ENCODE results near the gene WDR5.

The WDR5 gene

GRCh38 chr9:134182554-134183085 is 46.7 kb downstream of the WDR5 start:
- peak; percentile 19 for DNase-seq (ENCODE audit: low read depth)

GRCh38 chr9:134185536-134186011 is 49.7 kb downstream of the WDR5 start:
- no peak for DNase-seq (ENCODE audit: low read depth)
- TF ChIP-seq CTCF (IDR thresholded peaks at IDR 0.05; ENCODE audit: insufficient read depth, low read depth, low read length, missing control alignments) = no peak
- no peak overlapping the region for H3K4me3 ChIP-seq (ENCODE audit: low read length)

More at GRCh38 chr9:134182554-134183085, 46.7 kb downstream of the WDR5 start:
- H3K4me3 ChIP-seq (ENCODE audit: low read length) = no peak overlapping the region
- TF ChIP-seq CTCF (IDR thresholded peaks at IDR 0.05; ENCODE audit: insufficient read depth, low read depth, low read length, missing control alignments) = no peak

GRCh38 chr9:134186471-134187109 is 50.7 kb downstream of the WDR5 start:
- no peak overlapping the region for H3K4me3 ChIP-seq (ENCODE audit: low read length)
- TF ChIP-seq CTCF (IDR thresholded peaks at IDR 0.05; ENCODE audit: insufficient read depth, low read depth, low read length, missing control alignments) = no peak
- DNase-seq (ENCODE audit: low read depth) = no peak

- TF ChIP-seq CTCF (IDR thresholded peaks at IDR 0.05; ENCODE audit: insufficient read depth, low read depth, low read length, missing control alignments) = no peak
- H3K4me3 ChIP-seq (ENCODE audit: low read length) = no peak overlapping the region
- DNase-seq (ENCODE audit: low read depth) = no peak
These were observed 51.2 kb downstream of the WDR5 start for GRCh38 chr9:134187110-134187531.

GRCh38 chr9:134187891-134188385 is 52.1 kb downstream of the WDR5 start:
- H3K4me3 ChIP-seq (ENCODE audit: low read length) = no peak overlapping the region
- no peak for TF ChIP-seq CTCF (IDR thresholded peaks at IDR 0.05; ENCODE audit: insufficient read depth, low read depth, low read length, missing control alignments)
- DNase-seq (ENCODE audit: low read depth) = no peak

- no peak for DNase-seq (ENCODE audit: low read depth)
- TF ChIP-seq CTCF (IDR thresholded peaks at IDR 0.05; ENCODE audit: insufficient read depth, low read depth, low read length, missing control alignments) = no peak
- H3K4me3 ChIP-seq (ENCODE audit: low read length) = no peak overlapping the region
These were observed 52.7 kb downstream of the WDR5 start for GRCh38 chr9:134188386-134189144.

Measured in epithelial cell of esophagus (primary cell).